ENCODE data around the gene TAS2R7. TPM values are rescaled to one million over a fixed set of nuclear protein-coding genes. Genes with fewer than 3 reads are reported as not detected.

TAS2R7 gene
- total and polyA plus RNA-seq, 10 of the 15 experiments (the other 5 are each of a cell fraction or from before 2014, with no cell fraction given) = not detected

DNA sequence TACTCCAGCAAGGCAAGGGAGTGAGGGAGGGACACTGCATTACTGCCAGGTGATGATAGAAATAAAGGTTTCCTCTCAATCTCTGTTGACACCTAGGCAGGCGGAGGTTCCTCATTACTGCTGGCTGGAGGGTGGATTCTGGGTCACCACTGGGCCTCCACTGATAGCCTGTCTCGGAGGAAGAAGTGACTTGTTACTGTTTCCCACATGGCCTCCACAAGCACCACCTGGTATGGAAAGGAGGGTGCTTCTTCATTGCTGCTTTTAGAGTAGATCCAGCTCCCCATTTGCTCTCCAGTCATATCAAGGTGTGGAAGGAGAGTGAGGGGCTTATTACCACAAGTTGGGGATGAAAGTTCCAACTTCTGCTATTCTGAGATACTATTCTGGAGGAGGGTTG lies 40.4 kb upstream of the TAS2R7 start:
- ChIA-PET SMC1A (ENCODE audit: uncharacterized antibody, unreplicated experiment) (no interaction called here), RAD21 (ENCODE audit: unreplicated experiment) (no interaction called here), CTCF (no interaction called here), POLR2A (no interaction called here)
- DNase-seq (ENCODE audit: low read depth, low spot score) = no peak
- Histone ChIP-seq H3K4me2 (ENCODE audit: control insufficient read depth, insufficient read depth) (no peak overlapping the region), H3K36me3 (ENCODE audit: control insufficient read depth in 2 of 2, insufficient read depth in 2 of 2, low read length in 1 of 2) (no peaks in the 10 kb centered on the region), H3K79me2 (ENCODE audit: control insufficient read depth, insufficient read depth, low read length) (no peaks in the 10 kb centered on the region), H3K9ac (ENCODE audit: control insufficient read depth, insufficient read depth, low read length) (no peak overlapping the region), H3K27me3 (replicated peaks in 1 of 2; ENCODE audit: control insufficient read depth in 2 of 2, insufficient read depth in 2 of 2, low read length in 1 of 2) (no peaks in the 10 kb centered on the region), H3K9me3 (replicated peaks; ENCODE audit: control insufficient read depth, insufficient read depth, low read length) (no peaks in the 10 kb centered on the region), H3K4me1 (ENCODE audit: control insufficient read depth, insufficient read depth, low read length) (no peaks in the 10 kb centered on the region), H3K27ac (ENCODE audit: control insufficient read depth, insufficient read depth) (no peak overlapping the region), H2AFZ (ENCODE audit: control insufficient read depth, low read depth, low read length) (no peak overlapping the region), H3K4me3 (no peak overlapping the region), H4K20me1 (ENCODE audit: control insufficient read depth, insufficient read depth) (no peaks in the 10 kb centered on the region)
- BruUV-seq (replicated peaks) = no TSS peak
- FAIRE-seq = no peak
- WGBS (ENCODE audit: insufficient coverage, insufficient replicate concordance, low lambda C conversion rate, missing lambda C conversion rate) = 88% methylated on average over 2 of the region's 2 CpGs
- in situ Hi-C loops (cut with MboI) = no loop called here
- intact Hi-C loops (cut with micrococcal nuclease; ENCODE audit: unreplicated experiment) = no loop called here
- no peak for ATAC-seq
- no peak for TF ChIP-seq RB1 (IDR thresholded peaks at IDR 0.05; ENCODE audit: borderline replicate concordance)
- TF ChIP-seq ZBED1 (IDR thresholded peaks at IDR 0.05; ENCODE audit: borderline replicate concordance) = no peak
- no peak for TF ChIP-seq SRF (IDR thresholded peaks at IDR 0.05; ENCODE audit: low read depth in 2 of 2, low read length in 2 of 2)
- no peak for TF ChIP-seq ZNF622 (IDR thresholded peaks at IDR 0.05)
- no peak for TF ChIP-seq SMAD1 (IDR thresholded peaks at IDR 0.05; ENCODE audit: low read depth, partially characterized antibody)
- TF ChIP-seq CBX3 (IDR thresholded peaks at IDR 0.05; ENCODE audit: borderline replicate concordance, low read depth) = no peak
- TF ChIP-seq IKZF1 (conservative IDR thresholded peaks at IDR 0.05) = no peak
- TF ChIP-seq CREM (IDR thresholded peaks at IDR 0.05; ENCODE audit: low read depth) = no peak
- TF ChIP-seq CHD4 (IDR thresholded peaks at IDR 0.05) = no peak
- no peak for TF ChIP-seq YBX1 (IDR thresholded peaks at IDR 0.05)
- TF ChIP-seq SP1 (IDR thresholded peaks at IDR 0.05; ENCODE audit: low read depth, low read length) = no peak
- TF ChIP-seq CBX5 (IDR thresholded peaks at IDR 0.05; ENCODE audit: low read depth) = no peak
- no peak for TF ChIP-seq HDAC6 (IDR thresholded peaks at IDR 0.05; ENCODE audit: unreplicated experiment)
- no peak for TF ChIP-seq BMI1 (IDR thresholded peaks at IDR 0.05; ENCODE audit: borderline replicate concordance)
